Hepatocyte (in vitro differentiated cells): ENCODE results near the gene CLCNKB. TPM values are rescaled to one million over a fixed set of nuclear protein-coding genes. Genes with fewer than 3 reads are reported as not detected.
"Not testable (repeated sequence)": the region's sequence is repeated elsewhere in the genome, so short reads cannot be mapped to it uniquely, and the experiment has no call there.

Source experiments
- DNase-seq: peaks from one replicate; pipeline ENCODE4 v3.0.0-alpha.2; 2016; ENCODE audit warnings: low spot score
- H2AFZ ChIP-seq: fragments of 200-600 bp; sonication (generic); 2 replicates; pipeline ENCODE4 v1.6.0; 2016; ENCODE audit warnings: antibody characterized with exemption, mild to moderate bottlenecking
- H3K27ac ChIP-seq: fragments of 200-600 bp; sonication (generic); 2 replicates; pipeline ENCODE4 v1.5.1; 2016; ENCODE audit warnings: mild to moderate bottlenecking
- H3K27me3 ChIP-seq: fragments of 200-600 bp; sonication (generic); 2 replicates; pipeline ENCODE4 v1.6.1; 2016
- H3K36me3 ChIP-seq: fragments of 200-600 bp; sonication (generic); replicated peaks from 2 replicates; pipeline ENCODE4 v1.5.1; 2016; ENCODE audit warnings: low read depth; ENCODE audit not compliant: insufficient read depth
- H3K4me1 ChIP-seq: fragments of 200-600 bp; sonication (generic); 2 replicates; pipeline ENCODE4 v1.5.1; 2016; ENCODE audit warnings: mild to moderate bottlenecking, moderate library complexity; ENCODE audit not compliant: insufficient read depth
- H3K4me2 ChIP-seq: fragments of 200-600 bp; sonication (generic); 2 replicates; pipeline ENCODE4 v1.6.0; 2016
- H3K4me3 ChIP-seq: fragments of 200-600 bp; sonication (generic); 2 replicates; pipeline ENCODE4 v1.5.1; 2016; ENCODE audit warnings: mild to moderate bottlenecking
- H3K79me2 ChIP-seq: fragments of 200-600 bp; sonication (generic); 2 replicates; pipeline ENCODE4 v1.6.0; 2017; ENCODE audit warnings: mild to moderate bottlenecking
- H3K9me2 ChIP-seq: fragments of 200-600 bp; sonication (generic); replicated peaks from 2 replicates; pipeline ENCODE4 v1.6.0; 2017; ENCODE audit warnings: mild to moderate bottlenecking; ENCODE audit not compliant: insufficient read depth
- H3K9me3 ChIP-seq: fragments of 200-600 bp; sonication (generic); 2 replicates; pipeline ENCODE4 v1.5.1; 2016; ENCODE audit warnings: low read depth, mild to moderate bottlenecking
- H4K20me1 ChIP-seq: fragments of 200-600 bp; sonication (generic); 2 replicates; pipeline ENCODE4 v1.6.0; 2016; ENCODE audit warnings: mild to moderate bottlenecking; ENCODE audit not compliant: insufficient read depth, poor library complexity, severe bottlenecking
- CTCF ChIP-seq: fragments of 200-600 bp; sonication (generic); IDR thresholded peaks from 2 replicates; pipeline ENCODE4 v1.5.1; 2016; ENCODE audit warnings: antibody characterized with exemption, mild to moderate bottlenecking; ENCODE audit not compliant: poor library complexity
- EZH2 ChIP-seq: fragments of 200-600 bp; sonication (generic); IDR thresholded peaks from 2 replicates; pipeline ENCODE4 v1.6.1; 2016; ENCODE audit warnings: antibody characterized with exemption, mild to moderate bottlenecking, borderline replicate concordance
- EZH2phosphoT487 ChIP-seq: fragments of 200-600 bp; sonication (generic); IDR thresholded peaks from one replicate; pipeline ENCODE4 v1.6.1; 2018; ENCODE audit warnings: antibody characterized with exemption, mild to moderate bottlenecking, low read depth, moderate library complexity; ENCODE audit not compliant: unreplicated experiment, severe bottlenecking
- WGBS: methylation state at CpG from one replicate; pipeline ENCODE4 v1.1.6; 2016; ENCODE audit warnings: low lambda C conversion rate; ENCODE audit errors: missing lambda C conversion rate; 5-methylcytosine and 5-hydroxymethylcytosine counted together
- polyA plus RNA-seq: library from polyadenylated mRNA; unstranded; fragments of >200 nt; fragmentation: Nextera tagmentation; extraction: Ambion mirVana; gene quantifications from 2 replicates; pipeline ENCODE4 v1.2.1, GENCODE V29; 2016
- total RNA-seq: library from RNA; depleted of rRNA; stranded (reverse); fragments of >200 nt; gene quantifications from 2 replicates; pipeline ENCODE4 v1.2.3, GENCODE V29; 2014

Gene CLCNKB
- total and polyA plus RNA-seq, 2 experiments from 2014 or later, result 0.47 to 1.4 TPM

DNA sequence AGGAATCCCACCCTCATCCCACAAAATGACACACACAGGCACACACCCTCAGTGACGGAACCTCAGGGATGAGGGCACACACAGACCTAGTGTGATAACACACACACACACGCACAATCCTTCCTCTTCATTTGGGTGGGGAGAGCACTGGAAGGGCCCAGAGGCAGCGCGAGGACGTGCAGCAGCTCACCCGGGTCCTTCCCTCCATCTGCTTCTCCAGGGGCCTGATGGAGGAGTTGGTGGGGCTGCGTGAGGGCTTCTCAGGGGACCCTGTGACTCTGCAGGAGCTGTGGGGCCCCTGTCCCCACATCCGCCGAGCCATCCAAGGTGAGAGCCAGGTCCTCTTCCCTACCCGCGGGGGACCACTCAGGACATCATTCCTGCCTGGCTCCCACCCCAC is 21.2 kb upstream of the CLCNKB start:
- Histone ChIP-seq H4K20me1 (no peaks in the 10 kb centered on the region), H3K27ac (no peak overlapping the region), H3K9me3 (no peaks in the 10 kb centered on the region), H3K4me1 (peaks cover 27% of the 10 kb centered on the region), H3K36me3 (no peaks in the 10 kb centered on the region), H2AFZ (no peak overlapping the region), H3K4me3 (no peak overlapping the region), H3K27me3 (no peaks in the 10 kb centered on the region), H3K9me2 (no peaks in the 10 kb centered on the region), H3K4me2 (no peak overlapping the region), H3K79me2 (no peaks in the 10 kb centered on the region)
- no peak for DNase-seq
- no peak for TF ChIP-seq EZH2phosphoT487
- no peak for TF ChIP-seq CTCF
- TF ChIP-seq EZH2, result no peak
- 82% methylated on average over 11 of the region's 11 CpGs for WGBS

DNA sequence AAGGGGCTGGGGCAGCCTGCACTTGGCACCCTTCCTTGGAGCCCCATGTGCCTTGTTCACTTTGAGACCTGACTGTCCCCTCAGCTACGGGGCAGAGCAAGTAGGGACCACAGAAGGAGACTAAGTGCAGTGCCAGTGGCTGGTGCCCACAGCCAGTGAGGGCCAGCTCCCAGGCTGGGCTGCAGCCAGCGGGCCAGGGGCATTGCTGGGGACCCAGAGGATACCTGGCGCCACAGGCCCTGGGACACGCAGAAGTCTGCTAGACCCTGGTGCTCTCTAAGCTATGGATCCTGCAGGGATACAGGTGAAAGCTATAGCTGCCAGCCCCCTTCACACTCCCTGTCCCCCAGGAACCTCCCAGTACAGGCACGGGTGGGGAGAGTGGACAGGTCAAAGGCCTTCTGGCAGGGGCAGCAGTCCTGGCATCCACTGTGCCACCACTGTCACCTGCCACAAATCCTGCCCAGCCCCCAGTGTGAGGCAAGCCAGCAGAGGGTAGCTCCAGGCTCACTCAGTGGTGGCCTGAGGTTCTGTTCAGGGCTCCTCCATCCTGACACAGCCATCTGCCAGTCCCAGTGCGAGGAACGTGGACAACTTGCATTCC is 20.4 kb upstream of the CLCNKB start:
- no peak overlapping the region for H3K27ac ChIP-seq
- no peak for TF ChIP-seq EZH2
- no peak for TF ChIP-seq CTCF
- no peak for TF ChIP-seq EZH2phosphoT487
- H3K4me1 ChIP-seq, result peaks cover 20% of the 10 kb centered on the region
- no peak for DNase-seq
- no peaks in the 10 kb centered on the region for H3K9me3 ChIP-seq
- H4K20me1 ChIP-seq, result no peaks in the 10 kb centered on the region
- H3K36me3 ChIP-seq, result no peaks in the 10 kb centered on the region
- no peaks in the 10 kb centered on the region for H3K9me2 ChIP-seq
- H2AFZ ChIP-seq, result no peak overlapping the region
- H3K4me2 ChIP-seq, result no peak overlapping the region
- 88% methylated on average over 7 of the region's 7 CpGs for WGBS
- H3K79me2 ChIP-seq, result no peaks in the 10 kb centered on the region
- no peaks in the 10 kb centered on the region for H3K27me3 ChIP-seq
- no peak overlapping the region for H3K4me3 ChIP-seq

- not testable (repeated sequence) for H3K27ac ChIP-seq, H3K9me2 ChIP-seq, DNase-seq, H3K27me3 ChIP-seq, H3K9me3 ChIP-seq, H2AFZ ChIP-seq, H3K4me1 ChIP-seq, H3K36me3 ChIP-seq, H3K4me3 ChIP-seq, H3K79me2 ChIP-seq, H4K20me1 ChIP-seq
- H3K4me2 ChIP-seq, result peak overlapping the region; percentile 82
- 28% methylated on average over 4 of the region's 10 CpGs for WGBS
These were observed 17.3 kb upstream of the CLCNKB start for GRCh38 chr1:16026302-16026701.

- TF ChIP-seq EZH2 (no peak), CTCF (no peak), EZH2phosphoT487 (no peak)
- no peaks in the 10 kb centered on the region for H3K36me3 ChIP-seq
- no peaks in the 10 kb centered on the region for H3K79me2 ChIP-seq
- peak; percentile 64 for DNase-seq
- H3K27me3 ChIP-seq, result no peaks in the 10 kb centered on the region
- no peaks in the 10 kb centered on the region for H3K9me2 ChIP-seq
- peaks cover 9% of the 10 kb centered on the region for H3K4me1 ChIP-seq
- no peaks in the 10 kb centered on the region for H3K9me3 ChIP-seq
- no peak overlapping the region for H3K4me3 ChIP-seq
- 31% methylated on average over 20 of the region's 33 CpGs for WGBS
- H3K4me2 ChIP-seq, result peak overlapping the region; percentile 82
- no peak overlapping the region for H2AFZ ChIP-seq
- H4K20me1 ChIP-seq, result no peaks in the 10 kb centered on the region
- no peak overlapping the region for H3K27ac ChIP-seq
These were observed 16.7 kb upstream of the CLCNKB start for GRCh38 chr1:16026723-16027484.
